NCI-H1417 (cell line): Measurements from ENCODE around the gene NABP1.

Source experiments
- DNase-seq, 3 experiments: peaks; one replicate each; lab custom pipeline; 2025; lab: John Stamatoyannopoulos, UW

Gene NABP1

DNA sequence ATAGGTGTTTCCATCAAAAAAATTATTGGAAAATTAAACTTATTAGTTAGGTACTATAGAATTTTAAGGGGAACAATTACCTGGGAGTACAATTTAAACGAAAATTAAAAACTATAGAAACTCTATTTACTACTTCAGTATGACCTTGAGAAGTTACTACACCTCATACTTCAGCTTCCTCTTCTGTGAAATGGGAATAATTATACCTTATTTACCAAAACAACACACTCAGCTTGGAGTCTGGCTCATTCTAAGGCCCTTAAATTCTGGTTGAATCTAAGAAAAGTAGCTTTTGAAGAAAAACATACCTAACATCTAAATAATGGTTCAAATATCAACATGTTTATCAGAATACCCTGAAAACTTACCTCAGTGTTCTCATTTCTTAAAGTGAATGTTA is 2.7 kb downstream of the NABP1 start:
- no peak for DNase-seq

GRCh38 chr2:191682126-191682525 is 4.2 kb downstream of the NABP1 start:
- no peak for DNase-seq

DNA sequence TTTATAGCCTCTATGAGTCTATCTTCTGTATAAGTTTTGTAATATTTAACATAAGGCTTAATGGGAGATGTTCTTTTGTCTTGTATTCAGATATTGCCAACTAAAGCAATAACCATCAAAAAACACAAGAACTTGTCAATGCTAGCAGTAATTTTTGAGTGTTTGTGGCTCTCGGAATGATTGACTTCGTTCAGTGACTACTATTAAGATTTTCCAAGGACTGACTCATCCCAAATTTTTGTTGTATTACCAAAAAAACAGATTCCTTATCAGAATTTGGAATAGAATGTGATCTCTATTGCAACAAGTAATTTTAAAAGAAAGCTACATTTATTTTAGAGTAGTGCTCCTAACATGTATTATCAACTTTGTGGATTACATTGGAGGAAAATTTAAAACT is 8.1 kb downstream of the NABP1 start:
- DNase-seq = no peak

- DNase-seq = no peak
These were observed 8.8 kb downstream of the NABP1 start for GRCh38 chr2:191686729-191687128.

- no peak for DNase-seq
These were observed 9.9 kb downstream of the NABP1 start for GRCh38 chr2:191687867-191688266.

DNA sequence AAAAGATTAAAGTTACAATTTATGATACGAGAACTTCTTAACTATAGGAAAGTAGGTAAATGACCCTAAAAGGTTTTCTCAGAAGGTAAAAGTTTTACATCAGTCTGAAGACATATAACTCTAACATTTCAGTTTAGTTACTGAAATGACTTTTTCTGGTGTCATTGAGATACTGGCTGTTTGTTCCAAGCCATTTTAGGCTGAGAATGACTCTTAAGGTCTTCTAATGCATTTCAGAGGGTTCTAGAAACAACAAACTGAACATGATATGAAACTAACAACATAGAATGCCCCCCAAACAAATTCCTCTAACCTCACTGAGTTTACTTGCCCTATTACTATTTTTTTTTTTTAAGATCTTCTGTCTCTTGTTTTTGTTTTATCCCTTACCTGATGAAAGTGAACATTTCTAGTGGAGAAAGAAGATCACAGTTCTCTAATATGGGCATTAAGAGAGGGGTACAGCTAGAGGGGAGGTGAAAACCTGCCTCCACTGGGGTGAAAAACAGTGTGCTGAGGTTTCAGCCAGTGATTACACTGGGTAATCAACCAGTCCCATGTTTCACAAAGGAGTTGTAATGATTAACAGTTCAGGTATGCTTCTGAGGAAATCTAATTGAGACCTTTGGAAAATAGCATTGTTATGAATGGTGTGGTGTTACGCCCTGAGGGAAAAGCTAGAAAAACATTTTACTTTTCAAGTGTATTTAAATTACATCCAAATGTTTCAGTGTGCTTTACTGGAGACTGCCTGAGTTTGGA is 11.2 kb downstream of the NABP1 start:
- peak in 2 of 3 experiments; percentile 23 to 74 for DNase-seq

- DNase-seq = no peak
These were observed 12.4 kb downstream of the NABP1 start for GRCh38 chr2:191690327-191690726.

- peak; percentile 16 to 70 (median 18) for DNase-seq
These were observed 13.2 kb downstream of the NABP1 start for GRCh38 chr2:191691016-191691735.

- no peak for DNase-seq
These were observed 14.0 kb downstream of the NABP1 start for GRCh38 chr2:191691898-191692297.

GRCh38 chr2:191692502-191693115 is 14.7 kb downstream of the NABP1 start:
- no peak for DNase-seq

- DNase-seq = no peak
These were observed 15.2 kb downstream of the NABP1 start for GRCh38 chr2:191693166-191693565.

GRCh38 chr2:191693778-191694177 is 15.8 kb downstream of the NABP1 start:
- no peak for DNase-seq

DNA sequence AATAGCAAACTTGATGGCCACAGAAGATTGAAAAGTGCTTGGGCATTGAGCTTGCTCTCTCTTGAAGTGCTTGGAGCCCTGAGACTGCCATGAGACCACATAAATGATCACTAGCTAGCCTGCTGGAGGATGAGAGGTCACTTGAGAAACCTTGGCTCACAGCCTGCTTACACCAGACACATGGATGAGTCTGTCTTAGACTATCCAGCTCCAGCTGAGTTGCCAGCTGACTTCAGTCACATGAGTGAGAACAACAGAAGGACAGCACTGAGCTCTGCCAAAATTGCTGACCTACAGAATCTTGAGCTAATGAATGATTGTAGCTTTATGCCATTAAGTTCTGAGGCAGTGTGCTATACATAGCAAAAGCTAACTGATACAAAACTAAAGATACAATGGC is 18.1 kb downstream of the NABP1 start:
- DNase-seq = peak in 1 of 3 experiments; percentile 36

GRCh38 chr2:191696966-191697365 is 19.0 kb downstream of the NABP1 start:
- DNase-seq = no peak

GRCh38 chr2:191697870-191698269 is 19.9 kb downstream of the NABP1 start:
- DNase-seq = no peak

DNA sequence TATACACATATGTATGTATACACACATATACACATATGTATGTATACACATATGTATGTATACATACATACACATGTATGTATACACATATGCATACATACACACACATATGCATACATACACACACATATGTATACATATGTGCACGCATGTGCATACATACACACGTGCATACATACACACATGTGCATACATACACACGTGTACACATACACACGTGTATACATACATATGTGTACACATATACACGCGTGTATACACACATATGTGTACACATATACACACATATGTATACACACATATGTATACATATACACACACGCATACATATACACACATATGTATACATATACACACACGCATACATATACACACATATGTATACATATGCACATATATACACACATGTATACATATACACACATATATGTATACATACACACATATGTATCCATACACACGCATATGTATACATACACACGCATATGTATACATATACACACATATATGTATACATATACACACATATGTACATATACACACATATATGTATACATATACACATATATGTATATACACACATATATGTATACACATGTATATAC is 21.5 kb downstream of the NABP1 start:
- no peak for DNase-seq

DNA sequence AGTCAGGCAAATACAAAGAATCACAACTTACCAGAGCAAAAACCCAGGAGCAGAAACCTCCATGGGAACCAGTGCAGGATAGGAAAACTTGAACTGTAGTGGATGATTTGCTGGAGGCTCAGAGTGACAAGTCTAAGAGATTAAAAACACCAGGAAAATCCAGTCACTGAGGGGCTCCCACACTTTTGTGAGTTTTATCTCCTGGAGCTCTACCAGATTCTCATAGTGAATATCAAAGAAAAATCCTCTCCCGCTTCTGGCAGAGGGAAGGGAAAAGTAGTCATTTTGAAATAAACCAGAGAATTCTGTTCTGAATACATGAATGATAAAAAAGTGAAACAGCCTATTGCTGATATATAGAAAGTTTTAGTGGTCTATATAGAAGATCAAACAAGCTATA is 23.1 kb downstream of the NABP1 start:
- no peak for DNase-seq

- DNase-seq = peak in 1 of 3 experiments; percentile 64
These were observed 23.8 kb downstream of the NABP1 start for GRCh38 chr2:191701696-191702095.

DNA sequence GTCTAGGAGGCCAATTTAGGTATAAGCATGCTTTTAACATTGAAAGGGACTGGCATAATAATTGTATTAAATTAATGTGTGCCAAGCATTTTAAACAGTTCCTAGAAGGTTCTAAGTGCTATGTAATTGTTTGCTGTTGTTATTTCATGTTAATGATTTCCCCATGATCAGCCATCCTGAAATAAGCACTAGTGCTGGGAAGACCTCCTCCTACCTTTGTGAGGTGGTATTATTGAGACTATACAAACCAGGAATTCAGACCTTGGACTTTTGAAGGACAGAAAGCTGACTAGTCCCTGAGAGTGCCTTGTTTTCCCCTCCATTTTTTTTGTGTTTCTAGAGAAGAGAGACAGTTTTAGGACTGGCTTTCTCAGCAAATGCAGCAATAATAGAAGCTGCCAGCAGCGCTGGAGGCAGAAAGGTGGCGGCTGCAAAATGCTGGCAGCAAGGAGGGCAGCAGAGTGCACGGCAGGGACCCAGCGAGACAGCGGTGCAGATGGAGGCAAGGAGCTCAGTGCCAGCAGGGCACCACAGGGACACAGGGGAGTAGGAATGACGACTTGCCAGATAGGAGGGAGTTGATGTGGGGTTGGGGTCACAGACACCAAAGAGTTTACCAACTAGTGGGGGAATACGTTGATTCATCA is 25.3 kb downstream of the NABP1 start:
- DNase-seq = no peak

DNA sequence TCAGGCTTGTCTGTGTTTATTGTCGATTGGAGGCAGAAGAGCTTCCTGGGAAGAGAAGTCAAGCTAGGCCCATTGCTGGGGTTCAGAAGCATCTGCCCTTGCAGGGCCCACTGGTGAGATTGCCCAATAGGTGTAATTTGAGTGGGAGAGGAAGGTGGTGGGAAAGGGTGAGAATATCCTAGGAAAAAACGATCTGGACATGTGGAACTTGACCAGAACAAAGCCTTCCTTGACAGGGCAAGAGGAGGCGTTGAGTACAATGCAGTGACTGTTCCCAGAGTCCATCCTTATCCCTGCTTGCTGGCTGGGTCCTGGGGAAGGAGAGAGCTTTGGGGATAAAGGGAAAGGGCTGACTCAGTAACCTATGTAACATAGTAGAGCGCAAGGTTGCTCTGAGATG is 27.1 kb downstream of the NABP1 start:
- DNase-seq = no peak

DNA sequence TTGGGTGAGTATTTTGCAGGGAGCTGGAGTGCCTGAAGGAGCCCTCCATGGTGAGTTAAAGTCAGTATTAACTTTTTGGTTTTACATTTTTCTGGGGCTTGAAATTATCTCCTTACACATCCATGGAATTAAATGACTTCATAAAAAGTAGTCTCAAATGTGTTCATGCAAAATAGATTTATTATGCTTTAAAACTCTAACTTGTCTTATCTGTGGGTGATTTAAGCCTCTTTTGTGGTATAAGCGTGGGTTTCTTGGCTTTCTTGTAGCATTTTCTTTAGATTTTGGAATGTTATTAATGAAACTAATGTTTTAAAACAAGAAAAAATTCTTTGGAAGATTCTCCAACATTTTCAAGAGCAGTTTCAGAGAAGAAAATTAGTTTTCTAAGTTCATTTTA is 27.8 kb downstream of the NABP1 start:
- DNase-seq = no peak

GRCh38 chr2:191706791-191707190 is 28.9 kb downstream of the NABP1 start:
- no peak for DNase-seq
